K562 (cell line): Measurements from ENCODE around the gene PPP1CA. TPM values are rescaled to one million over a fixed set of nuclear protein-coding genes. Genes with fewer than 3 reads are reported as not detected.

Experiments used
- ATF4 ChIP-seq: fragments of 450-650 bp; formaldehyde crosslinking; IDR thresholded peaks from 2 replicates; pipeline ENCODE4 v1.4.0; 2022; ENCODE audit warnings: mild to moderate bottlenecking, moderate library complexity
- BCOR ChIP-seq: fragments of 450-650 bp; IDR thresholded peaks from 2 replicates; pipeline ENCODE4 v1.6.1; 2016
- CBFA2T3 ChIP-seq: fragments of 450-650 bp; IDR thresholded peaks from 2 replicates; pipeline ENCODE4 v1.6.1; 2017
- CTBP1 ChIP-seq: fragments of 450-650 bp; IDR thresholded peaks from 2 replicates; pipeline ENCODE4 v1.6.1; 2016; ENCODE audit warnings: borderline replicate concordance
- DDX20 ChIP-seq: fragments of 450-650 bp; IDR thresholded peaks from 2 replicates; pipeline ENCODE4 v1.6.1; 2016; ENCODE audit warnings: missing genetic modification characterization, low read depth, mild to moderate bottlenecking, missing compliant biosample characterization, moderate library complexity
- DPF2 ChIP-seq: fragments of 450-650 bp; IDR thresholded peaks from 2 replicates; pipeline ENCODE4 v1.6.1; 2016
- EHMT2 ChIP-seq: fragments of 450-650 bp; IDR thresholded peaks from 2 replicates; pipeline ENCODE4 v1.6.1; 2018; ENCODE audit warnings: antibody characterized with exemption
- ETV6 ChIP-seq, 3 experiments: fragments of 150-350 bp in 1 of 3; sonication (generic) in 1 of 3; formaldehyde crosslinking in 1 of 3; IDR thresholded peaks; 2 replicates each; pipeline versions ENCODE4 v1.6.1 to v1.8.0; 2014 to 2022; ENCODE audit warnings: borderline replicate concordance in 2 of 3, low read depth in 2 of 3, antibody characterized with exemption in 1 of 3, low read length in 1 of 3, mild to moderate bottlenecking in 1 of 3, missing genetic modification reagents in 1 of 3
- FOXJ3 ChIP-seq: sonication (generic); formaldehyde crosslinking; IDR thresholded peaks from 2 replicates; pipeline ENCODE4 v1.4.0; 2020; ENCODE audit warnings: mild to moderate bottlenecking, missing genetic modification reagents
- HMG20A ChIP-seq: fragments of 450-650 bp; formaldehyde crosslinking; conservative IDR thresholded peaks from 2 replicates; pipeline ENCODE4 v1.4.0; 2020; ENCODE audit warnings: mild to moderate bottlenecking, mixed read lengths
- HNRNPK ChIP-seq: fragments of 200-400 bp; formaldehyde crosslinking; IDR thresholded peaks from one replicate; pipeline ENCODE4 v1.6.1; 2018; ENCODE audit warnings: mild to moderate bottlenecking, low read depth, low read length; ENCODE audit not compliant: poor library complexity, severe bottlenecking
- HNRNPLL ChIP-seq: fragments of 200-400 bp; formaldehyde crosslinking; IDR thresholded peaks from 2 replicates; pipeline ENCODE4 v1.6.1; 2017; ENCODE audit warnings: low read length, low read depth, mild to moderate bottlenecking; ENCODE audit not compliant: poor library complexity, severe bottlenecking
- POLR2G ChIP-seq: fragments of 200-400 bp; formaldehyde crosslinking; IDR thresholded peaks from 2 replicates; pipeline ENCODE4 v1.6.1; 2017; ENCODE audit warnings: low read depth, mild to moderate bottlenecking, antibody characterized with exemption, low read length, moderate library complexity
- RB1 ChIP-seq: fragments of 450-650 bp; IDR thresholded peaks from 2 replicates; pipeline ENCODE4 v1.6.1; 2017; ENCODE audit warnings: low read depth, mild to moderate bottlenecking
- SMARCC2 ChIP-seq: fragments of 450-650 bp; IDR thresholded peaks from 2 replicates; pipeline ENCODE4 v1.6.1; 2017; ENCODE audit warnings: antibody characterized with exemption, moderate library complexity, mild to moderate bottlenecking, low read depth
- TCF7L2 ChIP-seq: fragments of 150-350 bp; IDR thresholded peaks from 2 replicates; pipeline ENCODE4 v1.6.1; 2016; ENCODE audit warnings: low read depth, mild to moderate bottlenecking, low read length, moderate library complexity
- ZC3H4 ChIP-seq: sonication (generic); formaldehyde crosslinking; IDR thresholded peaks from 2 replicates; pipeline ENCODE4 v1.9.0; 2021; ENCODE audit warnings: missing genetic modification reagents, borderline replicate concordance
- ZNF24 ChIP-seq: fragments of 450-650 bp; IDR thresholded peaks from 2 replicates; pipeline ENCODE4 v1.6.1; 2016
- ZNF707 ChIP-seq: fragments of 250-450 bp; sonication (Bioruptor Pico); conservative IDR thresholded peaks from 2 replicates; pipeline ENCODE4 v1.8.0; 2022; ENCODE audit warnings: inconsistent platforms, mild to moderate bottlenecking, moderate library complexity
- ZNF76 ChIP-seq: fragments of 250-450 bp; sonication (Bioruptor Pico); IDR thresholded peaks from 2 replicates; pipeline ENCODE4 v1.4.0; 2020; ENCODE audit warnings: mild to moderate bottlenecking, moderate library complexity, borderline replicate concordance
- ZNF766 ChIP-seq: fragments of 200-800 bp; sonication (Bioruptor generic); conservative IDR thresholded peaks from 2 replicates; pipeline ENCODE4 v1.6.1; 2016; ENCODE audit warnings: missing genetic modification characterization, missing compliant biosample characterization
- polyA plus RNA-seq, 8 experiments: library from polyadenylated mRNA; depleted of rRNA in 4 of 8; stranded (reverse) in 5 of 8; unstranded in 3 of 8; fragments of >200 nt; fragmentation: Nextera tagmentation in 2 of 8; fragmentation: Illumina TruSeq in 1 of 8; extraction: Ambion mirVana in 2 of 8; extraction: Trizol in 1 of 8; gene quantifications; 2 replicates each; pipeline versions ENCODE4 v1.2.1 to v1.2.3, GENCODE V29; 2011 to 2014; ENCODE audit warnings: inconsistent platforms in 1 of 8, missing spikeins in 1 of 8
- total RNA-seq, 7 experiments: library from RNA; depleted of rRNA in 6 of 7; stranded (reverse); fragments of >200 nt in 6 of 7; fragmentation: Illumina TruSeq in 2 of 7; extraction: Trizol in 2 of 7; gene quantifications; 2 replicates each; pipeline versions ENCODE4 v1.2.1 to v1.2.3, GENCODE V29; 2011 to 2021; ENCODE audit warnings: low replicate concordance in 1 of 7
- TF ChIP-seq, protein P1 (sequence below): sonication (generic); formaldehyde crosslinking; IDR thresholded peaks from 2 replicates; pipeline ENCODE4 v1.8.0; 2022; ENCODE audit warnings: missing genetic modification reagents, mild to moderate bottlenecking, moderate library complexity, borderline replicate concordance
- TF ChIP-seq, protein P2 (sequence below): fragments of 450-650 bp; IDR thresholded peaks from 2 replicates; pipeline ENCODE4 v1.6.1; 2016; ENCODE audit warnings: missing biosample characterization, missing genetic modification characterization
- TF ChIP-seq, protein P3 (sequence below): fragments of 150-350 bp; conservative IDR thresholded peaks from 2 replicates; pipeline ENCODE4 v1.6.1; 2014; ENCODE audit warnings: low read length

The PPP1CA gene
- total and polyA plus RNA-seq, 9 of the 15 experiments (the other 6 are each of a cell fraction or from before 2014, with no cell fraction given), result 18.2 to 242 (median 188) TPM

DNA sequence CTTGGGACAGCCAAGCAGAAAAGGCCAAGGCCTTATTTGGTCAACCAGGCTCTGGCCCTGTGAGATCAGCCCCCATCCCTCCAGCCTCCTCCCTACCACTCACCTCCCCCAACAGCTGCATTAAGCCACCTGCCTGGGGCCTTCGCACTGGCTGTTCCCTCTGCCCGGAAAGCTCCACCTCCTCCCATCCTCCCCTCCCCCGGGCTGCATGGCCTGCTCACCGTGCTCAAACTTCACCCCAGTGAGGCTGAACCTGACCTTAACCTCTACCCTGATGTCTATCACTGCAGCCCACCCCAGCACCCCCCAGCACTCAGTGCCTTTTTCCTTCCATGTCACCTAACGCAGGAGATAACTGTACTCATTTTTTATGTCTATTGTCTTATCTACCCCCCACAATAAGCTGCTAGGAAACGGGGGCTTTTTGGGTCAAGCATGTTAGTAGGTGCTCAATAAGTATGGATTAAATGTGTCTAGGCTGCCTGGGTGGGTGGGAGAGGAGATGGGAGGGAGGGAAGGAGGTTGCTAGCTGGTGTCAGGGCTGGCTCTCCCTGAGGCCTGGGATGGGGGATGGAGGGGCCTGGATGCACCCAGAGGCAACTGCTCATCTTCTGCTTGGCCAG lies 34.9 kb upstream of the PPP1CA start (continued):
- TF ChIP-seq, protein P1, sequence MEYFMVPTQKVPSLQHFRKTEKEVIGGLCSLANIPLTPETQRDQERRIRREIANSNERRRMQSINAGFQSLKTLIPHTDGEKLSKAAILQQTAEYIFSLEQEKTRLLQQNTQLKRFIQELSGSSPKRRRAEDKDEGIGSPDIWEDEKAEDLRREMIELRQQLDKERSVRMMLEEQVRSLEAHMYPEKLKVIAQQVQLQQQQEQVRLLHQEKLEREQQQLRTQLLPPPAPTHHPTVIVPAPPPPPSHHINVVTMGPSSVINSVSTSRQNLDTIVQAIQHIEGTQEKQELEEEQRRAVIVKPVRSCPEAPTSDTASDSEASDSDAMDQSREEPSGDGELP (CRISPR knock-in tag), result peak; percentile 92
- TF ChIP-seq ZNF24 (no peak), CBFA2T3 (peak; percentile 71), DPF2 (peak; percentile 79), ATF4 (CRISPR knock-in tag) (0 out of 2 replicates have a peak, but pooled peaks have one; percentile 9), ZNF766 (CRISPR knock-in tag) (no peak), TCF7L2 (no peak), HMG20A (CRISPR knock-in tag) (no peak), HNRNPLL (no peak), POLR2G (no peak), HNRNPK (no peak), SMARCC2 (no peak), ZNF707 (CRISPR knock-in tag) (no peak), CTBP1 (peak; percentile 50), EHMT2 (no peak), RB1 (no peak), ZNF76 (CRISPR knock-in tag) (no peak), BCOR (0 out of 2 replicates have a peak, but pooled peaks have one; percentile 22), ETV6 (IDR thresholded peaks at IDR 0.05; ENCODE audit: borderline replicate concordance in 1 of 2, low read depth in 2 of 2, low read length in 1 of 2) (no peak), ETV6 (CRISPR knock-in tag; IDR thresholded peaks at IDR 0.05; ENCODE audit: borderline replicate concordance) (no peak), FOXJ3 (CRISPR knock-in tag) (no peak), ZC3H4 (CRISPR knock-in tag) (no peak), DDX20 (tag) (no peak)
- TF ChIP-seq, protein P2, sequence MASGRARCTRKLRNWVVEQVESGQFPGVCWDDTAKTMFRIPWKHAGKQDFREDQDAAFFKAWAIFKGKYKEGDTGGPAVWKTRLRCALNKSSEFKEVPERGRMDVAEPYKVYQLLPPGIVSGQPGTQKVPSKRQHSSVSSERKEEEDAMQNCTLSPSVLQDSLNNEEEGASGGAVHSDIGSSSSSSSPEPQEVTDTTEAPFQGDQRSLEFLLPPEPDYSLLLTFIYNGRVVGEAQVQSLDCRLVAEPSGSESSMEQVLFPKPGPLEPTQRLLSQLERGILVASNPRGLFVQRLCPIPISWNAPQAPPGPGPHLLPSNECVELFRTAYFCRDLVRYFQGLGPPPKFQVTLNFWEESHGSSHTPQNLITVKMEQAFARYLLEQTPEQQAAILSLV (tag), result no peak
- TF ChIP-seq, protein P3, sequence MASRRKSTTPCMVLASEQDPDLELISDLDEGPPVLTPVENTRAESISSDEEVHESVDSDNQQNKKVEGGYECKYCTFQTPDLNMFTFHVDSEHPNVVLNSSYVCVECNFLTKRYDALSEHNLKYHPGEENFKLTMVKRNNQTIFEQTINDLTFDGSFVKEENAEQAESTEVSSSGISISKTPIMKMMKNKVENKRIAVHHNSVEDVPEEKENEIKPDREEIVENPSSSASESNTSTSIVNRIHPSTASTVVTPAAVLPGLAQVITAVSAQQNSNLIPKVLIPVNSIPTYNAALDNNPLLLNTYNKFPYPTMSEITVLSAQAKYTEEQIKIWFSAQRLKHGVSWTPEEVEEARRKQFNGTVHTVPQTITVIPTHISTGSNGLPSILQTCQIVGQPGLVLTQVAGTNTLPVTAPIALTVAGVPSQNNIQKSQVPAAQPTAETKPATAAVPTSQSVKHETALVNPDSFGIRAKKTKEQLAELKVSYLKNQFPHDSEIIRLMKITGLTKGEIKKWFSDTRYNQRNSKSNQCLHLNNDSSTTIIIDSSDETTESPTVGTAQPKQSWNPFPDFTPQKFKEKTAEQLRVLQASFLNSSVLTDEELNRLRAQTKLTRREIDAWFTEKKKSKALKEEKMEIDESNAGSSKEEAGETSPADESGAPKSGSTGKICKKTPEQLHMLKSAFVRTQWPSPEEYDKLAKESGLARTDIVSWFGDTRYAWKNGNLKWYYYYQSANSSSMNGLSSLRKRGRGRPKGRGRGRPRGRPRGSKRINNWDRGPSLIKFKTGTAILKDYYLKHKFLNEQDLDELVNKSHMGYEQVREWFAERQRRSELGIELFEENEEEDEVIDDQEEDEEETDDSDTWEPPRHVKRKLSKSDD, result no peak
